Rectal smooth muscle tissue (tissue), 1 donor: ENCODE results near the gene FCF1.
"Not testable (repeated sequence)": the region's sequence is repeated elsewhere in the genome, so short reads cannot be mapped to it uniquely, and the experiment has no call there.

Experiments
- H3K27ac ChIP-seq: one replicate; pipeline ENCODE4 v1.7.0; 2013; ENCODE audit warnings: low read depth, low read length, inconsistent platforms
- H3K27me3 ChIP-seq: one replicate; pipeline ENCODE4 v1.7.0; 2013; ENCODE audit warnings: low read length; ENCODE audit not compliant: control insufficient read depth, insufficient read depth
- H3K36me3 ChIP-seq: one replicate; pipeline ENCODE4 v1.7.0; 2013; ENCODE audit warnings: low read length; ENCODE audit not compliant: control insufficient read depth, insufficient read depth
- H3K4me1 ChIP-seq: one replicate; pipeline ENCODE4 v1.7.0; 2013; ENCODE audit warnings: low read length; ENCODE audit not compliant: control insufficient read depth, insufficient read depth
- H3K4me3 ChIP-seq: one replicate; pipeline ENCODE4 v1.7.0; 2013; ENCODE audit warnings: low read length
- H3K9ac ChIP-seq: one replicate; pipeline ENCODE4 v1.7.0; 2013; ENCODE audit warnings: low read length

FCF1 gene

GRCh38 chr14:74754157-74754556 lies 41.2 kb downstream of the FCF1 start:
- no peaks in the 10 kb centered on the region for H3K36me3 ChIP-seq
- H3K9ac ChIP-seq, result no peak overlapping the region
- H3K27me3 ChIP-seq, result no peaks in the 10 kb centered on the region
- no peak overlapping the region for H3K27ac ChIP-seq
- H3K4me3 ChIP-seq, result no peak overlapping the region
- no peaks in the 10 kb centered on the region for H3K4me1 ChIP-seq

GRCh38 chr14:74754899-74755298 lies 42.0 kb downstream of the FCF1 start:
- no peak overlapping the region for H3K4me3 ChIP-seq
- no peak overlapping the region for H3K27ac ChIP-seq
- no peaks in the 10 kb centered on the region for H3K36me3 ChIP-seq
- H3K4me1 ChIP-seq, result no peaks in the 10 kb centered on the region
- no peak overlapping the region for H3K9ac ChIP-seq
- no peaks in the 10 kb centered on the region for H3K27me3 ChIP-seq

- H3K4me3 ChIP-seq, result no peak overlapping the region
- H3K4me1 ChIP-seq, result no peaks in the 10 kb centered on the region
- H3K36me3 ChIP-seq, result no peaks in the 10 kb centered on the region
- no peaks in the 10 kb centered on the region for H3K27me3 ChIP-seq
- H3K27ac ChIP-seq, result no peak overlapping the region
- H3K9ac ChIP-seq, result no peak overlapping the region
These were observed 43.4 kb downstream of the FCF1 start for GRCh38 chr14:74756326-74756725.

GRCh38 chr14:74758505-74758904 lies 45.6 kb downstream of the FCF1 start:
- not testable (repeated sequence) for H3K36me3 ChIP-seq, H3K4me3 ChIP-seq

GRCh38 chr14:74762917-74763802 lies 50.2 kb downstream of the FCF1 start, which contains the start of gene YLPM1:
TSS of gene YLPM1 (plus strand) at chr14:74763316. CDS start at chr14:74763490, 174 bp downstream.
- Histone ChIP-seq H3K4me3 (peak within 1 kb of the TSS; percentile 92), H3K9ac (peak within 1 kb of the TSS; percentile 94), H3K27me3 (no peaks in the 10 kb centered on the region), H3K36me3 (no peaks in the 10 kb centered on the region), H3K27ac (peak within 1 kb of the TSS; percentile 88), H3K4me1 (peaks cover 14% of the 10 kb centered on the region)

More at GRCh38 chr14:74758505-74758904, 45.6 kb downstream of the FCF1 start:
- not testable (repeated sequence) for H3K27ac ChIP-seq, H3K27me3 ChIP-seq, H3K9ac ChIP-seq, H3K4me1 ChIP-seq

GRCh38 chr14:74763803-74764531 lies 51.0 kb downstream of the FCF1 start:
- Histone ChIP-seq H3K36me3 (no peaks in the 10 kb centered on the region), H3K9ac (peak overlapping the region; percentile 94), H3K4me3 (peak overlapping the region; percentile 92), H3K27me3 (no peaks in the 10 kb centered on the region), H3K27ac (peak overlapping the region; percentile 88), H3K4me1 (peaks cover 14% of the 10 kb centered on the region)

- peak overlapping the region; percentile 29 for H3K4me3 ChIP-seq
- no peak overlapping the region for H3K27ac ChIP-seq
- no peak overlapping the region for H3K9ac ChIP-seq
- H3K27me3 ChIP-seq, result no peaks in the 10 kb centered on the region
- H3K4me1 ChIP-seq, result peaks cover 14% of the 10 kb centered on the region
- H3K36me3 ChIP-seq, result no peaks in the 10 kb centered on the region
These were observed 52.8 kb downstream of the FCF1 start for GRCh38 chr14:74765721-74766120.

- Histone ChIP-seq H3K36me3 (no peaks in the 10 kb centered on the region), H3K27me3 (no peaks in the 10 kb centered on the region), H3K9ac (no peak overlapping the region), H3K4me1 (no peaks in the 10 kb centered on the region), H3K4me3 (no peak overlapping the region), H3K27ac (no peak overlapping the region)
These were observed 58.5 kb downstream of the FCF1 start for GRCh38 chr14:74771399-74771798.

- Histone ChIP-seq H3K9ac (no peak overlapping the region), H3K27ac (no peak overlapping the region), H3K27me3 (no peaks in the 10 kb centered on the region), H3K4me1 (no peaks in the 10 kb centered on the region), H3K36me3 (peaks cover 24% of the 10 kb centered on the region), H3K4me3 (no peak overlapping the region)
These were observed 71.7 kb downstream of the FCF1 start for GRCh38 chr14:74784634-74785033.

- H3K27me3 ChIP-seq, result no peaks in the 10 kb centered on the region
- no peak overlapping the region for H3K9ac ChIP-seq
- no peak overlapping the region for H3K27ac ChIP-seq
- H3K36me3 ChIP-seq, result peaks cover 24% of the 10 kb centered on the region
- H3K4me3 ChIP-seq, result no peak overlapping the region
- H3K4me1 ChIP-seq, result no peaks in the 10 kb centered on the region
These were observed 72.2 kb downstream of the FCF1 start for GRCh38 chr14:74785056-74785613.

GRCh38 chr14:74786796-74787315 lies 73.9 kb downstream of the FCF1 start:
- H3K27me3 ChIP-seq, result no peaks in the 10 kb centered on the region
- H3K9ac ChIP-seq, result no peak overlapping the region
- no peak overlapping the region for H3K4me3 ChIP-seq
- H3K36me3 ChIP-seq, result peaks cover 9% of the 10 kb centered on the region
- no peak overlapping the region for H3K27ac ChIP-seq
- H3K4me1 ChIP-seq, result peaks cover 3% of the 10 kb centered on the region
